ENCODE measurements around the gene PDXDC1.
"Not testable (repeated sequence)": the region's sequence is repeated elsewhere in the genome, so short reads cannot be mapped to it uniquely, and the experiment has no call there.

- not testable (repeated sequence) for TF ChIP-seq CTCF (IDR thresholded peaks at IDR 0.05; ENCODE audit: insufficient read depth, low read depth, low read length); EZH2 (IDR thresholded peaks at IDR 0.05; ENCODE audit: insufficient read depth, low read length)
Measured at GRCh38 chr16:14975418-14976194, 780 bp downstream of the PDXDC1 start.

All from astrocyte (in vitro differentiated cells and primary cell).